DND-41 (cell line): ENCODE measurements around the gene BLCAP.
A peak's percentile ranks its signal among the peaks of the same experiment; 100 is the strongest.

Experiments used
- ATAC-seq: fragments of 200-7000 bp; cut with Tn5 transposase; 3 replicates; pipeline ENCODE4 v1.9.1; 2021; ENCODE audit warnings: low read depth; ENCODE audit not compliant: insufficient read depth
- DNase-seq: peaks from one replicate; pipeline ENCODE4 v3.0.0-alpha.2; 2020
- H2AFZ ChIP-seq: 2 replicates; pipeline ENCODE4 v1.6.0; 2012; ENCODE audit warnings: low read depth, low read length
- H3K27ac ChIP-seq: 2 replicates; pipeline ENCODE4 v1.5.1; 2012; ENCODE audit warnings: low read length, inconsistent platforms
- H3K27me3 ChIP-seq: fragments of 200-600 bp; sonication (generic); 2 replicates; pipeline ENCODE4 v1.6.0; 2012; ENCODE audit warnings: low read length, mild to moderate bottlenecking, inconsistent platforms; ENCODE audit not compliant: insufficient read depth, poor library complexity
- H3K36me3 ChIP-seq: 2 replicates; pipeline ENCODE4 v1.5.1; 2012; ENCODE audit warnings: low read length, inconsistent platforms; ENCODE audit not compliant: insufficient read depth
- H3K4me1 ChIP-seq: 2 replicates; pipeline ENCODE4 v1.5.1; 2012; ENCODE audit warnings: mild to moderate bottlenecking, low read length; ENCODE audit not compliant: insufficient read depth
- H3K4me2 ChIP-seq: 2 replicates; pipeline ENCODE4 v1.6.0; 2012; ENCODE audit warnings: mild to moderate bottlenecking, moderate library complexity, low read length, inconsistent platforms; ENCODE audit not compliant: insufficient read depth
- H3K4me3 ChIP-seq, 2 experiments: fragments of 200-600 bp in 1 of 2; shearing (Covaris generic) in 1 of 2; 2 replicates each; pipeline ENCODE4 v1.5.1; 2012 to 2016; ENCODE audit warnings: inconsistent platforms in 2 of 2, low read length in 2 of 2, mild to moderate bottlenecking in 2 of 2, low read depth in 1 of 2, moderate library complexity in 1 of 2
- H3K79me2 ChIP-seq: 2 replicates; pipeline ENCODE4 v1.6.0; 2012; ENCODE audit warnings: low read length, inconsistent platforms; ENCODE audit not compliant: insufficient read depth
- H3K9ac ChIP-seq: 2 replicates; pipeline ENCODE4 v1.6.0; 2012; ENCODE audit warnings: low read depth, mild to moderate bottlenecking, inconsistent platforms, low read length, moderate library complexity
- H3K9me3 ChIP-seq: 2 replicates; pipeline ENCODE4 v1.5.1; 2012; ENCODE audit warnings: low read length, moderate library complexity, mild to moderate bottlenecking, inconsistent platforms; ENCODE audit not compliant: insufficient read depth, severe bottlenecking
- H4K20me1 ChIP-seq: 2 replicates; pipeline ENCODE4 v1.6.0; 2012; ENCODE audit warnings: low read length; ENCODE audit not compliant: insufficient read depth
- CTCF ChIP-seq: IDR thresholded peaks from 2 replicates; pipeline ENCODE4 v1.5.1; 2012; ENCODE audit warnings: borderline replicate concordance, low read length, moderate library complexity, mild to moderate bottlenecking; ENCODE audit not compliant: poor library complexity, severe bottlenecking; ENCODE audit errors: extremely low read depth
- EZH2 ChIP-seq: IDR thresholded peaks from 3 replicates; pipeline ENCODE4 v1.6.1; 2012; ENCODE audit warnings: borderline replicate concordance, low read depth, mild to moderate bottlenecking, moderate library complexity, low read length, inconsistent platforms; ENCODE audit not compliant: severe bottlenecking

The BLCAP gene

DNA sequence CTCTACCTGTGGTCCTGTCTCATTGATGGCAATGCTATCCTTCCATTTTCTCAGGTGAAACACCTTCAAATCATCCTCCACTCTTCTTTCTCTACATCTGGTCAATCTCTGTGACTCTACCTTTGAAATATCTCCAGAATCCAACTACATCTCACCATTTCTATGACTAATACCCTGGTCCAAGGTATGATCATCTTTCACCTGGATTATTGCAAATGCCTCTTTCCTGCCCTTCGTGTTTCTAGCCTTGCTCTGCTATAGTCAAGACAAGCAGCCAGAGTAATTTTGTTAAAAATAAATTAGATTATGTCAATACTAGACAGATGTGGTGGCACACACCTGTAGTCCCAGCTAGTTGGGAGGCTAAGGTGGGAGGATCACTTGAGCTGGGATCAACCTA is 17.8 kb upstream of the BLCAP start:
- ATAC-seq (no peak), DNase-seq (no peak)
- TF ChIP-seq CTCF, result no peak
- Histone ChIP-seq H3K4me3 (no peak overlapping the region), H3K27me3 (peaks cover 15% of the 10 kb centered on the region), H3K36me3 (no peaks in the 10 kb centered on the region), H4K20me1 (no peaks in the 10 kb centered on the region), H2AFZ (no peak overlapping the region), H3K4me2 (no peak overlapping the region), H3K4me1 (no peaks in the 10 kb centered on the region), H3K79me2 (no peaks in the 10 kb centered on the region), H3K9ac (no peak overlapping the region), H3K27ac (no peak overlapping the region), H3K9me3 (no peaks in the 10 kb centered on the region)

- no peak for ATAC-seq
- TF ChIP-seq EZH2 (no peak), CTCF (no peak)
Measured at GRCh38 chr20:37544386-37544785, 16.7 kb upstream of the BLCAP start.

DNA sequence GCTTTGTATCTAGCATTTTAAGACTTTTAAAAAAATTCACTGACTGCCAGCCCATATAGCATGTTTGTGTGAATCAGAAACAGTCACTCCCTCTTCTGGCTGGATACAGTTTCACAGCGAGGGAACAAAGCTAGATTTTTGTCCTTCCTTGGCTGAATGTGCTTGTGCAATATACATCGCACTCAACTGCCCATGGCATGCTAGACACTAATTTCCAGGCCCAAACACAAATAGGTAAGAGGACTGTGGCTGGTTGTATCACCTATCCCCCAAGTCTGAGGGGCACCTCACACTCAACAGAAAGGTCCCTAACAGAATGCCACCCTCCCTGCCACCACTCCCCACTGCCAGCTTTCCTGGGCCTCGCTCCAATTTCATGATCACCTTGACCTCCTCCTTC is 16.2 kb upstream of the BLCAP start:
- H3K79me2 ChIP-seq, result no peaks in the 10 kb centered on the region
- no peak overlapping the region for H3K4me3 ChIP-seq
- no peak for DNase-seq
- no peaks in the 10 kb centered on the region for H3K9me3 ChIP-seq
- TF ChIP-seq CTCF (peak; percentile 47), EZH2 (no peak)
- H3K4me2 ChIP-seq, result no peak overlapping the region
- ATAC-seq, result no peak
- H3K4me1 ChIP-seq, result no peaks in the 10 kb centered on the region
- peaks cover 15% of the 10 kb centered on the region for H3K27me3 ChIP-seq
- no peaks in the 10 kb centered on the region for H3K36me3 ChIP-seq
- H2AFZ ChIP-seq, result no peak overlapping the region
- H3K27ac ChIP-seq, result no peak overlapping the region
- H3K9ac ChIP-seq, result no peak overlapping the region
- H4K20me1 ChIP-seq, result no peaks in the 10 kb centered on the region

More at GRCh38 chr20:37544386-37544785, 16.7 kb upstream of the BLCAP start:
- Histone ChIP-seq H3K27ac (no peak overlapping the region), H3K79me2 (no peaks in the 10 kb centered on the region), H3K9ac (no peak overlapping the region), H3K27me3 (peaks cover 15% of the 10 kb centered on the region), H3K36me3 (no peaks in the 10 kb centered on the region), H4K20me1 (no peaks in the 10 kb centered on the region), H3K4me3 (no peak overlapping the region), H3K9me3 (no peaks in the 10 kb centered on the region), H3K4me2 (no peak overlapping the region), H2AFZ (no peak overlapping the region), H3K4me1 (no peaks in the 10 kb centered on the region)
- no peak for DNase-seq

GRCh38 chr20:37542281-37542680 is 14.6 kb upstream of the BLCAP start:
- H2AFZ ChIP-seq, result no peak overlapping the region

More at GRCh38 chr20:37542281-37542680, 14.6 kb upstream of the BLCAP start:
- Histone ChIP-seq H3K79me2 (no peaks in the 10 kb centered on the region), H3K27ac (no peak overlapping the region), H3K4me2 (no peak overlapping the region), H3K27me3 (peaks cover 15% of the 10 kb centered on the region), H3K9me3 (no peaks in the 10 kb centered on the region), H3K9ac (no peak overlapping the region), H3K4me1 (no peaks in the 10 kb centered on the region), H4K20me1 (no peaks in the 10 kb centered on the region), H3K36me3 (no peaks in the 10 kb centered on the region), H3K4me3 (no peak overlapping the region)
- ATAC-seq (no peak), DNase-seq (no peak)
- no peak for TF ChIP-seq EZH2
